Kidney tubule cell (primary cell): ENCODE measurements around the gene UNG.
"Not testable (repeated sequence)": the region's sequence is repeated elsewhere in the genome, so short reads cannot be mapped to it uniquely, and the experiment has no call there.

Experiments
- DNase-seq: peaks from one replicate; pipeline ENCODE4 v3.0.0-alpha.2; 2018; ENCODE audit warnings: low spot score

UNG gene

DNA sequence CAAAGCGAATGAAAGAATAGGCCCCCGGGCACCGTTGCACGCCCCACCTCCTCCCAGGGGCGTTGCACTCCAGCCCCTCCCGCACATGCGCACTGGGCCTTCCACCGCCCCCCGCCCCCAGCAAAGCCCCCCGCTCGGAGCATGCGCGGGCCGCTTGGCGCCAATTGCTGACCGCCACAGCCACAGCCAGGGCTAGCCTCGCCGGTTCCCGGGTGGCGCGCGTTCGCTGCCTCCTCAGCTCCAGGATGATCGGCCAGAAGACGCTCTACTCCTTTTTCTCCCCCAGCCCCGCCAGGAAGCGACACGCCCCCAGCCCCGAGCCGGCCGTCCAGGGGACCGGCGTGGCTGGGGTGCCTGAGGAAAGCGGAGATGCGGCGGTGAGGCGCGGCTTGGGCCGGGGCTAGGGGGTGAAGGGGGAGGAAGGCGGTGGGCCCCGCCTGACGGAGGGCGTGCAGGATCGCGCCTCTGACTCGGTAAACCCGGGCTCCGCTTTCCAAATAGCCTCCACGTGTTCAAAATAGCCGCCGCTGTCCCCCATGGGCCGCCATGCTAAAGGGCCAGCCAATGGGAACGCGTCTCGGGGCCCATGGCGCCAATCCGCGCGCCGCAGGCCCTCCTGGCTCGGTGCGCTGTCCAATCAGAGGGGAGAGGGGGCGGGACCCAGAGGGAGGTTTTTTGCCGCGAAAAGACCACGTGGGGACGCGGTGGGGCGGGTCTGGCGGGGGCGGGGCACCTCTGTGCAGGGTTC is at the start of gene UNG:
UNG (plus strand) TSS at position 163 of the 748 bp plus-strand sequence; CDS start at position 246, 83 bp downstream.
- DNase-seq: peak; percentile 94

DNA sequence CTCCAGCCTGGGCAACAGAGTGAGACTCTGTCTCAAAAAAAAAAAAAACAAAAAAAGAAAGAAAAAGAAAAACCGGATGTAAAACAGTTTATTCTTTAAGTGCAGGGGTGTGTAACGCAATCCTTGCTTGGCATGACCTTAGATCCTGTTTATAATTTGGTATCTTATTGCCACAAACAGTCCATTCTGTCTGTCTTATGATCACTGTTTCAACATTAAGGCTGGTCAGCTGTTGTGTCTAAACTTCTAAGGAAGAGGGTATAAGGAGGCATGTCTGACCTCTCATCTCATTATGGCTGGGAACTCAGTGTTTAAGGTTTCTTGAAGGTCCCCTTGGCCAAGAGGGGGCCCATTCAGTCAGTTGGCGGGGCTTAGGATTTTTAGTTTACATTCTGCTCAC is 48.7 kb upstream of the UNG start:
- DNase-seq: not testable (repeated sequence)

- DNase-seq: not testable (repeated sequence)
Observed at GRCh38 chr12:109049794-109050193, 47.6 kb upstream of the UNG start.

GRCh38 chr12:109052097-109052413 is 45.3 kb upstream of the UNG start:
- no peak for DNase-seq

GRCh38 chr12:109052414-109053323 is 44.7 kb upstream of the UNG start, which contains the start of gene USP30:
TSS of gene USP30 (plus strand) at chr12:109052576. CDS start at chr12:109052679, 103 bp downstream.
- DNase-seq: peak; percentile 87

DNA sequence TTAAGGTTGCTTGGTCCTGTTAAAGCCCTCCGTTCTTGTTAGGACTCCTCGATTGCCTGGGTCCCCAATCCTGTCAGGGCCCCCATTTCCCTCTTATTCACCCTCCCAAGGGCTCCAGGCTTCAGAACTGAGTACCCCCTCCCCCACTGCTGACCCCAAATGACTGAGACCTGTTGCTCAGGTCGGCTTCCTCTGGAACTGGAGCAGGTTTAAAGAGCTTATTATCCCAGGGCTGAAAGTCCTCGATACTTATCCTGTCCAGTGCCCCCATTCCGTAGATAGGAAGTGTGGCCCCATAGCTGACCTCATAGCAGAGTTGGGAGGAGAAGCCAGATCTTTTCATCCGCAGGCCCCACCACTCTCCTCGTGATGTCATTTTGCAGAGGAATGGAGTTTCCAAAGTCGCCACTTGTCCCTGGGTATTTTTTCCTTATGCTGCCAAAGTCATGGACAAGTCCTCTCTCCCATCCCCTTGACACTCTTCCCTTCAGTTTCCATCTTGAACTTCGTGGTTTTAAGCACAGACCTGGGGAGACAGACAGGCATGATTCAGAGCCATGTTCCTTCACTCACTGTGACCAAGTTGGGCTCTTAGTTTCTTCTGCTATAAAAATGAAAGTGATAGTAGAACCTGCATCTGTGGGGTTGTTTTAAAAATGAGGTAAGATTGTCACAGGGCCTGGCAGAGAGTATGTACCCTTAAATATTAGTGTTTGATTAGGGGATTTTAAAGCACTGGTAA is 43.8 kb upstream of the UNG start:
- DNase-seq: peak; percentile 50

GRCh38 chr12:109054124-109054513 is 43.3 kb upstream of the UNG start:
- not testable (repeated sequence) for DNase-seq

GRCh38 chr12:109054520-109054919 is 42.9 kb upstream of the UNG start:
- no peak for DNase-seq

GRCh38 chr12:109056891-109057290 is 40.5 kb upstream of the UNG start:
- DNase-seq: no peak

DNA sequence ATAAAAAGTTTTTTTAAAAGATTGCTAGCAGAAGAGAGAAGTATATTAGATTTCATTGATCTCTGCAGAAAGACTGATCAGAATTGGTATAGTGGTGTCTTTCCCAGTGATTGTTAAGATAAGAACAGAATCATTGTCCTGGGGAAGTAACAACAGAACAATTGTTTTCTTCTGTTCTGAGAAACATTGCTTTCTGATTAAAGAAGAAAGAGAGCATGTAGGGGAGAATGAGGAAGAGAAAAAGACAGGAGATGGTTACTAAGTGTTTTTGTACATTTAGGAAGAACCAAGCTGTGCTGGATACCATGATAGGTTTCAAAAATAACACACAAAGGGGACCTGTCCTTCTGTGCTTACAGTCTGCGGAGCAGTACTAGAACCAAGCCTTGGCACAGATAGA is 40.0 kb upstream of the UNG start:
- DNase-seq: no peak

DNA sequence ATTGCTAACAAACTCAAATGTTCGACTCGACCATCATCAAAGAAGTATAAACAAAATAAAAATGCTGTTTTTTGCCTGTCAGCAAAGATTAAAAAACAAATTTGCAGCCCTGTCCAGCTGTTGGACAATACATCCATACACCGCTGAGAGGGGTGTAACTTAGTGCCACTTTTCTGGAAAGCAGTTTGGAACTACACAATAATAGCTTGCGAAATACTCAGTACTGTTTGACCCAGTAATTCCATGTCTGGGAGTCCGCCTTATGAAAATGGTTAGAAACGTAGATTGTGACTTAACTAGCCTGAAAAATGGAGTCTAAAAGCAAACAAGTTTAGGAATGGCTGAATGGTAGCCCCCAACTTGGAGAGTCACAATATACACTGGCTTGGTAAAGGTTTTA is 38.6 kb upstream of the UNG start:
- DNase-seq: no peak

- no peak for DNase-seq
Observed at GRCh38 chr12:109064143-109064542, 33.3 kb upstream of the UNG start.

DNA sequence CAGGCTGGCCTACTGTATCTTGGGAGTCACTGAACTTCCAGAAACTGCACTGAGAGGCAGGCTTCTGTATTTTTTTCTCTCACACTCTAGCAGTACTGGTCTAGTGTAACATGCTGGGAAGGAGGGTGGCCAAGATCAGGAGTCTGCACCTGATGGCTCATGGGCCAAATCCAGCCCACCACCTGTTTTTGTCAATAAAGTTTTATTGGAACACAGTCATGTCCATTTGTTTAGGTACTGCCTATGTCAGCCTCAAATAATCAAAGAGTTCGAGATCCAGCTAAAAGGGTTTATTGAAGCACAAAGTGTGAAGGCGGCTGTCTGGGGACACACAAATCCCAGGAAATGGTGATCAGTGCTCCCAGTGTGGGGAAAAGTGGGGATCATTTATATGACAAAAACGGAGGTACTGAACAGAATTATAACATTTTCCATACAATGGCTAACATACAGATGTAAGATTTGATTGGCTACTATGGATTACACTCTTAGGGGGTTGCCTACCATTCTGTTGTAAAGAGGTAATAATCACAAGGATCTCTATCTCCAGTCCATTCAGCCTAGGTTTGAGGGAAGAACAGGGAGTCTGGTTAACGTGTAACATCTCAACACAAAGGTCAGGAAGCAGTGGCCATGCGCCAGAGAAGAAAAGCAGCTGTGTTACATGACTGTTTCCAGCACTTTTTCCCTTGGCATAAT is 32.1 kb upstream of the UNG start:
- DNase-seq: peak; percentile 29

DNA sequence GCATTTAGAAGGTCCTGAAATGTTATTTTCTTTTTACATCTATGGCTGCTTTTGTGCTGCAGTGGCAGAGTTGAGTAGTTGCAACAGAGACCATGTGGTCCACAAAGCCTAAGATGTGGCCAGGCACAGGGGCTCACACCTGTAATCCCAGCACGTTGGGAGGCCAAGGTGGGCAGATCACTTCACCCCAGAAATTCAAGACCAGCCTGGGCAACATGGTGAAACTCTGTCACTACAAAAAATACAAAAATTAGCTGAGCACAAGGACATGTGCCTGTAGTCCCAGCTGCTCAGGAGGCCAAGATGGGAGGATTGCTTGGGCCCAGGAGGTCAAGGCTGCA is 31.6 kb upstream of the UNG start:
- DNase-seq: no peak

DNA sequence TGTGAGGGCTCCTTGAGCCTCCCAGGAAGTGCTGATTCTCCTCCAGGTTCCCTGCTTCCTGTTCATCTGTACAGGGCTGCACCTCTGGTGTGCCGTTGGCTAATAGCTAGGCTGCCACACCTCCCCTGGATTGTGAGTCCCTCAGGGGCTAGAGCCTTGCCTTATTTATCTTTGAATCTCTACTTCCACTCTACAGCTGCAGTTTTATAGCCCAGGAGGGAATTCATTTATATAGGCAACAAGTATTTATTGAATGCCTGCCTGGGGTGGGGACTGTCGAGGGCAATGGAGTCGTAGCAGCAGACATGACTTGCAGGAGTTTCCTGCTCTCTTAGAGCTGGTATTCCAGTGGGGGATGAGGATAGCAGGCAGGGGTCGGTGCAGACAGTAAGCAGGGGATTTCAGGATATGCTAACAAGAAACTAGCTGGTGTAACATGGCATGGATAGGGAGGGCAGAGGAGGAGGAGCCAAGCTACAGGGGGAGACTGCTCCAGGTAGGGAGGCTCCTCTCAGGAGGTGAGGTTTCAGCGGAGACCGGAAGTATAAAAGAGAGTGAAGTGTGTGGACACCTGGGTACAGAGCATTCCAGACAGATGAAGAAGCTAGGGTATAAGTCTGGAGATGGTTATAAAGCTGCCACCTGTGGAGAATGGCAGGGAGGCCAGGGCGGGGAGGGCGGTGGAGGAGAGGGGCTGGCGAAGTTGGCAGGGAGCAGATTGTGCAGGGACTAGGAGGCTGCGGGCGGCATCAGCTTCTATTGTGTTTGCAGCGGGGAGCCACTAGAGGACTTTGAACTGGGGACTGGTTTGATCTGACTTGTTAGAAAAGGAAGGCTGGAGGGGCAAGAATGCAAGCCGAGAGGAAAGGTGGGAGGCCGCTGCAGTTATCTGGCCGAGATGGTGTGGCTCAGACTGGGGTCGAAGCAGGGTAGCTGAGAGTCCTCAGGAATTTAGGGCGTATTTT is 27.8 kb upstream of the UNG start:
- DNase-seq: no peak

GRCh38 chr12:109074866-109075265 is 22.5 kb upstream of the UNG start:
- no peak for DNase-seq

- DNase-seq: no peak
Observed at GRCh38 chr12:109082751-109083150, 14.6 kb upstream of the UNG start.

- no peak for DNase-seq
Observed at GRCh38 chr12:109084425-109084824, 13.0 kb upstream of the UNG start.

- no peak for DNase-seq
Observed at GRCh38 chr12:109085590-109085989, 11.8 kb upstream of the UNG start.

DNA sequence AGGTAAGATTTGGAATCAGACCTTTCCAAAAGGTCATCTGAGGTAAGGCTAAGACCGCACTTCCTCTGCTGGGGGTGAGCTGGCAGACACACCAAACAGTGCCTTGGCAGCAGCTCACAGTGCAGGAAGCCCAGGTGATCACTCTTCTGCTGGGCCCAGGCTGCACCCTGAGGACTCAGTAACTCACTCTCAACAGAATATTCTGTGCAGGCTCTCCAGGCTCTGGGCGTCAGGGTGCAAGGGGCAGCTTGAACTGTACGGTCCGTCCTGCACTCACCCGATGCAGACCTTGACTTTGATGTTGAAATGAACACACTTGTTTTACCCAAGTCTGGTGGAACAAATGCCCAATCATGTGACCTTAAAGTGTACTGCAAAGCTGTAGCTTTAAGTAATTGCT is 10.1 kb upstream of the UNG start:
- peak; percentile 17 for DNase-seq

DNA sequence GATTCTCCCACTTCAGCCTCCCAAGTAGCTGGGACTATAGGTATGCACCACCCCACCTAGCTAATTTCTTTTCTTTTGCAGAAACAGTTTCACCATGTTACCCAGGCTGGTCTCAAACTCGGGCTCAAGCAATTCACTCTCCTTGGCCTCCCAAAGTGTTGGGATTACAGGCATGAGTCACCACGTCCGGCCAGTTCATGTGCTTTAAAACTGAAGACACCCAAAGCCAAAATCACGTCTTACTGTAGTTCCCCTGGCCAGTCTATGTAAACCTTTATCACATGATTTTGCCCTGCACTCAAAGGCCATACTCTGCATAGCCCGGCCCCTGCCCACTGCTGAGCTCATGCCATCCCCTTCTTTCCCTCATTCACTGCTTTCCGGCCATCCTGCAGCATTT is 8.6 kb upstream of the UNG start:
- DNase-seq: no peak
